Measurements from ENCODE around the gene DACH2.

DNA sequence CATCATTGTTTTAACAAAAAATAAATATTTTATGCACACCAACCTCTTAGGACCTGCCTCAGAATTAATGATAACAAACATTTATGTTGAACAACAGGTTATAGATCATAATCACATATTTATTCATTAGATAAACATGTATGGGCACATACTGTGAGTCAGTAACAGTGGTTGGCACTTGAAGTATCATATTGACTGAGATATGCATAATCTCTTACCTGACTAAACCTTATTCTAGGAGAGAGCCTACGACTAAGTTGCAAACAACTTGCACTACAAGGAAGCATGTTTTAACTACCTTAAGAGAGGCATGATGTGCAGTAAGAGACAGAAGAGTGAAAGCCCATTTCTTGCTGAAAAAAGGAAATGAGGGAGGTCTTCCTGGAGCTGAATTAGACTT, 6.5 kb upstream of the DACH2 start:
- TF ChIP-seq, protein P1, sequence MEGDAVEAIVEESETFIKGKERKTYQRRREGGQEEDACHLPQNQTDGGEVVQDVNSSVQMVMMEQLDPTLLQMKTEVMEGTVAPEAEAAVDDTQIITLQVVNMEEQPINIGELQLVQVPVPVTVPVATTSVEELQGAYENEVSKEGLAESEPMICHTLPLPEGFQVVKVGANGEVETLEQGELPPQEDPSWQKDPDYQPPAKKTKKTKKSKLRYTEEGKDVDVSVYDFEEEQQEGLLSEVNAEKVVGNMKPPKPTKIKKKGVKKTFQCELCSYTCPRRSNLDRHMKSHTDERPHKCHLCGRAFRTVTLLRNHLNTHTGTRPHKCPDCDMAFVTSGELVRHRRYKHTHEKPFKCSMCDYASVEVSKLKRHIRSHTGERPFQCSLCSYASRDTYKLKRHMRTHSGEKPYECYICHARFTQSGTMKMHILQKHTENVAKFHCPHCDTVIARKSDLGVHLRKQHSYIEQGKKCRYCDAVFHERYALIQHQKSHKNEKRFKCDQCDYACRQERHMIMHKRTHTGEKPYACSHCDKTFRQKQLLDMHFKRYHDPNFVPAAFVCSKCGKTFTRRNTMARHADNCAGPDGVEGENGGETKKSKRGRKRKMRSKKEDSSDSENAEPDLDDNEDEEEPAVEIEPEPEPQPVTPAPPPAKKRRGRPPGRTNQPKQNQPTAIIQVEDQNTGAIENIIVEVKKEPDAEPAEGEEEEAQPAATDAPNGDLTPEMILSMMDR (IDR thresholded peaks at IDR 0.05; ENCODE audit: low read depth, low read length, poor library complexity, severe bottlenecking): no peak
- no peak for TF ChIP-seq EZH2phosphoT487 (IDR thresholded peaks at IDR 0.05; ENCODE audit: borderline replicate concordance, low read length)

Measured in DOHH2 (cell line).